ENCODE measurements around the gene CDYL2. TPM values are rescaled to one million over a fixed set of nuclear protein-coding genes. Genes with fewer than 3 reads are reported as not detected.
"Not testable (repeated sequence)": the region's sequence is repeated elsewhere in the genome, so short reads cannot be mapped to it uniquely, and the experiment has no call there.

Gene CDYL2
- total and polyA plus RNA-seq, 5 donors from 2014 or later, result 1.2 to 37.6 (median 1.6) TPM

- Histone ChIP-seq H3K36me3 (ENCODE audit: control insufficient read depth, insufficient read depth, low read length) (no peaks in the 10 kb centered on the region), H3K4me3 (ENCODE audit: low read depth, low read length) (no peak overlapping the region), H3K9me3 (ENCODE audit: control insufficient read depth in 2 of 2, low read length in 2 of 2) (peaks cover 11 to 16% of the 10 kb centered on the region in 2 experiments), H3K4me1 (ENCODE audit: control insufficient read depth, insufficient read depth, low read length, poor library complexity, severe bottlenecking) (peaks cover 6% of the 10 kb centered on the region), H3K27ac (ENCODE audit: insufficient read depth, low read length, poor library complexity, severe bottlenecking) (no peak overlapping the region), H3K27me3 (ENCODE audit: control insufficient read depth, insufficient read depth, low read length) (no peaks in the 10 kb centered on the region)
- peaks cover 15% of the 10 kb centered on the region for H3K36me3 Mint-ChIP-seq
- H3K27me3 Mint-ChIP-seq, result no peaks in the 10 kb centered on the region
- DNase-seq (no peak), ATAC-seq (ENCODE audit: low read depth in 2 of 2) (no peak)
- H3K4me3 Mint-ChIP-seq, result peak overlapping the region in 1 of 4 donors; percentile 19
- H3K9me3 Mint-ChIP-seq, result peaks cover 0 to 18% (median 8%) of the 10 kb centered on the region in 7 donors
- no peak overlapping the region for H3K27ac Mint-ChIP-seq
- H3K4me1 Mint-ChIP-seq, result peaks cover 4 to 22% (median 17%) of the 10 kb centered on the region in 4 donors
Observed at GRCh38 chr16:80731915-80732314, 72.5 kb downstream of the CDYL2 start.

GRCh38 chr16:80727066-80727763 lies 77.2 kb downstream of the CDYL2 start:
- not testable (repeated sequence) for H3K27ac ChIP-seq (ENCODE audit: insufficient read depth, low read length, poor library complexity, severe bottlenecking); H3K36me3 ChIP-seq (ENCODE audit: control insufficient read depth, insufficient read depth, low read length); H3K27me3 ChIP-seq (ENCODE audit: control insufficient read depth, insufficient read depth, low read length); H3K4me3 ChIP-seq (ENCODE audit: low read depth, low read length); H3K4me1 ChIP-seq (ENCODE audit: control insufficient read depth, insufficient read depth, low read length, poor library complexity, severe bottlenecking); H3K27me3 Mint-ChIP-seq; ATAC-seq (ENCODE audit: low read depth in 2 of 2)
- peak overlapping the region; percentile 25 to 74 (median 54) for H3K27ac Mint-ChIP-seq
- DNase-seq, result peak in 2 of 3 donors; percentile 26 to 43
- peaks cover 0 to 25% (median 4%) of the 10 kb centered on the region in 7 donors for H3K9me3 Mint-ChIP-seq
- peaks cover 4 to 41% (median 15%) of the 10 kb centered on the region in 4 donors for H3K4me1 Mint-ChIP-seq
- peak overlapping the region in 3 of 4 donors; percentile 3 to 59 (median 38) for H3K4me3 Mint-ChIP-seq
- H3K36me3 Mint-ChIP-seq, result peaks cover 14% of the 10 kb centered on the region
- H3K9me3 ChIP-seq (ENCODE audit: control insufficient read depth in 2 of 2, low read length in 2 of 2), result peaks cover 14 to 16% of the 10 kb centered on the region in 2 experiments

GRCh38 chr16:80725566-80726162 lies 78.7 kb downstream of the CDYL2 start:
- Histone ChIP-seq H3K4me3 (ENCODE audit: low read depth, low read length) (no peak overlapping the region), H3K27me3 (ENCODE audit: control insufficient read depth, insufficient read depth, low read length) (no peaks in the 10 kb centered on the region), H3K4me1 (ENCODE audit: control insufficient read depth, insufficient read depth, low read length, poor library complexity, severe bottlenecking) (peaks cover 6% of the 10 kb centered on the region), H3K27ac (ENCODE audit: insufficient read depth, low read length, poor library complexity, severe bottlenecking) (no peak overlapping the region), H3K36me3 (ENCODE audit: control insufficient read depth, insufficient read depth, low read length) (no peaks in the 10 kb centered on the region), H3K9me3 (ENCODE audit: control insufficient read depth in 2 of 2, low read length in 2 of 2) (peaks cover 2 to 6% of the 10 kb centered on the region in 2 experiments)
- ATAC-seq (ENCODE audit: low read depth in 2 of 2) (no peak), DNase-seq (no peak)
- Mint-ChIP-seq H3K27me3 (no peaks in the 10 kb centered on the region), H3K4me1 (peaks cover 4 to 49% (median 21%) of the 10 kb centered on the region in 4 donors), H3K27ac (no peak overlapping the region), H3K4me3 (no peak overlapping the region), H3K36me3 (peaks cover 1% of the 10 kb centered on the region), H3K9me3 (peaks cover 0 to 13% (median 1%) of the 10 kb centered on the region in 7 donors)

GRCh38 chr16:80723981-80724380 lies 80.4 kb downstream of the CDYL2 start:
- Histone ChIP-seq H3K27me3 (ENCODE audit: control insufficient read depth, insufficient read depth, low read length) (no peaks in the 10 kb centered on the region), H3K9me3 (ENCODE audit: control insufficient read depth in 2 of 2, low read length in 2 of 2) (peaks cover 0 to 6% of the 10 kb centered on the region in 2 experiments), H3K27ac (ENCODE audit: insufficient read depth, low read length, poor library complexity, severe bottlenecking) (no peak overlapping the region), H3K4me1 (ENCODE audit: control insufficient read depth, insufficient read depth, low read length, poor library complexity, severe bottlenecking) (peaks cover 18% of the 10 kb centered on the region), H3K4me3 (ENCODE audit: low read depth, low read length) (no peak overlapping the region), H3K36me3 (ENCODE audit: control insufficient read depth, insufficient read depth, low read length) (no peaks in the 10 kb centered on the region)
- no peak overlapping the region for H3K4me3 Mint-ChIP-seq
- no peaks in the 10 kb centered on the region for H3K27me3 Mint-ChIP-seq
- H3K9me3 Mint-ChIP-seq, result peaks cover 0 to 11% (median 1%) of the 10 kb centered on the region in 7 donors
- peak overlapping the region in 2 of 3 donors; percentile 49 to 67 for H3K27ac Mint-ChIP-seq
- ATAC-seq (ENCODE audit: low read depth in 2 of 2) (no peak), DNase-seq (no peak)
- peaks cover 4 to 65% (median 35%) of the 10 kb centered on the region in 4 donors for H3K4me1 Mint-ChIP-seq
- no peaks in the 10 kb centered on the region for H3K36me3 Mint-ChIP-seq

GRCh38 chr16:80723091-80723490 lies 81.3 kb downstream of the CDYL2 start:
- Histone ChIP-seq H3K4me1 (ENCODE audit: control insufficient read depth, insufficient read depth, low read length, poor library complexity, severe bottlenecking) (peaks cover 18% of the 10 kb centered on the region), H3K4me3 (ENCODE audit: low read depth, low read length) (no peak overlapping the region), H3K9me3 (ENCODE audit: control insufficient read depth in 2 of 2, low read length in 2 of 2) (peaks cover 0 to 6% of the 10 kb centered on the region in 2 experiments), H3K36me3 (ENCODE audit: control insufficient read depth, insufficient read depth, low read length) (no peaks in the 10 kb centered on the region), H3K27me3 (ENCODE audit: control insufficient read depth, insufficient read depth, low read length) (no peaks in the 10 kb centered on the region), H3K27ac (ENCODE audit: insufficient read depth, low read length, poor library complexity, severe bottlenecking) (no peak overlapping the region)
- H3K36me3 Mint-ChIP-seq, result no peaks in the 10 kb centered on the region
- H3K27me3 Mint-ChIP-seq, result no peaks in the 10 kb centered on the region
- H3K27ac Mint-ChIP-seq, result peak overlapping the region in 1 of 3 donors; percentile 67
- peaks cover 0 to 10% (median 1%) of the 10 kb centered on the region in 7 donors for H3K9me3 Mint-ChIP-seq
- DNase-seq (no peak), ATAC-seq (ENCODE audit: low read depth in 2 of 2) (no peak)
- H3K4me1 Mint-ChIP-seq, result peaks cover 4 to 65% (median 35%) of the 10 kb centered on the region in 4 donors
- H3K4me3 Mint-ChIP-seq, result peak overlapping the region in 1 of 4 donors; percentile 21

- peaks cover 0 to 7% (median 0%) of the 10 kb centered on the region in 7 donors for H3K9me3 Mint-ChIP-seq
- Histone ChIP-seq H3K36me3 (ENCODE audit: control insufficient read depth, insufficient read depth, low read length) (no peaks in the 10 kb centered on the region), H3K27me3 (ENCODE audit: control insufficient read depth, insufficient read depth, low read length) (no peaks in the 10 kb centered on the region), H3K27ac (ENCODE audit: insufficient read depth, low read length, poor library complexity, severe bottlenecking) (no peak overlapping the region), H3K4me1 (ENCODE audit: control insufficient read depth, insufficient read depth, low read length, poor library complexity, severe bottlenecking) (peaks cover 12% of the 10 kb centered on the region), H3K4me3 (ENCODE audit: low read depth, low read length) (no peak overlapping the region), H3K9me3 (ENCODE audit: control insufficient read depth in 2 of 2, low read length in 2 of 2) (peaks cover 0 to 6% of the 10 kb centered on the region in 2 experiments)
- H3K27me3 Mint-ChIP-seq, result no peaks in the 10 kb centered on the region
- no peaks in the 10 kb centered on the region for H3K36me3 Mint-ChIP-seq
- peak overlapping the region; percentile 32 to 94 (median 80) for H3K27ac Mint-ChIP-seq
- ATAC-seq (ENCODE audit: low read depth in 2 of 2) (no peak), DNase-seq (no peak)
- peaks cover 4 to 47% (median 24%) of the 10 kb centered on the region in 4 donors for H3K4me1 Mint-ChIP-seq
- peak overlapping the region in 1 of 4 donors; percentile 14 for H3K4me3 Mint-ChIP-seq
Observed at GRCh38 chr16:80720804-80721371, 83.5 kb downstream of the CDYL2 start.

- Histone ChIP-seq H3K36me3 (ENCODE audit: control insufficient read depth, insufficient read depth, low read length) (no peaks in the 10 kb centered on the region), H3K27ac (ENCODE audit: insufficient read depth, low read length, poor library complexity, severe bottlenecking) (no peak overlapping the region), H3K27me3 (ENCODE audit: control insufficient read depth, insufficient read depth, low read length) (no peaks in the 10 kb centered on the region), H3K4me3 (ENCODE audit: low read depth, low read length) (no peak overlapping the region), H3K9me3 (ENCODE audit: control insufficient read depth in 2 of 2, low read length in 2 of 2) (peaks cover 0 to 6% of the 10 kb centered on the region in 2 experiments), H3K4me1 (ENCODE audit: control insufficient read depth, insufficient read depth, low read length, poor library complexity, severe bottlenecking) (peaks cover 12% of the 10 kb centered on the region)
- H3K27ac Mint-ChIP-seq, result peak overlapping the region in 2 of 3 donors; percentile 90 to 94
- peaks cover 0 to 7% (median 0%) of the 10 kb centered on the region in 7 donors for H3K9me3 Mint-ChIP-seq
- no peaks in the 10 kb centered on the region for H3K27me3 Mint-ChIP-seq
- peak; percentile 74 to 85 for ATAC-seq (ENCODE audit: low read depth in 2 of 2)
- peak in 2 of 3 donors; percentile 24 to 46 for DNase-seq
- H3K36me3 Mint-ChIP-seq, result no peaks in the 10 kb centered on the region
- H3K4me3 Mint-ChIP-seq, result peak overlapping the region in 2 of 4 donors; percentile 45 to 57
- peaks cover 4 to 37% (median 23%) of the 10 kb centered on the region in 4 donors for H3K4me1 Mint-ChIP-seq
Observed at GRCh38 chr16:80719573-80719972, 84.8 kb downstream of the CDYL2 start.

Measured in CD4-positive, CD25-positive, alpha-beta regulatory T cell (primary cell).